Neural progenitor cell (in vitro differentiated cells): ENCODE results near the gene FECH. TPM values are rescaled to one million over a fixed set of nuclear protein-coding genes. Genes with fewer than 3 reads are reported as not detected.

Experiments
- DNase-seq: peaks from one replicate; pipeline ENCODE4 v3.0.0-alpha.2; 2016; ENCODE audit warnings: low spot score
- H2AFZ ChIP-seq: fragments of 200-600 bp; sonication (generic); replicated peaks from 2 replicates; pipeline ENCODE4 v1.6.1; 2016; ENCODE audit warnings: antibody characterized with exemption
- H3F3A ChIP-seq: fragments of 200-600 bp; sonication (generic); 2 replicates; pipeline ENCODE4 v1.6.1; 2016; ENCODE audit warnings: antibody characterized with exemption, low read depth
- H3K27ac ChIP-seq: fragments of 200-600 bp; sonication (generic); 2 replicates; pipeline ENCODE4 v1.5.1; 2016; ENCODE audit warnings: mild to moderate bottlenecking
- H3K27me3 ChIP-seq: fragments of 200-600 bp; sonication (generic); 2 replicates; pipeline ENCODE4 v1.6.1; 2016; ENCODE audit warnings: mild to moderate bottlenecking, moderate library complexity
- H3K36me3 ChIP-seq: fragments of 200-600 bp; sonication (generic); 2 replicates; pipeline ENCODE4 v1.5.1; 2016
- H3K4me1 ChIP-seq: fragments of 200-600 bp; sonication (generic); 2 replicates; pipeline ENCODE4 v1.6.1; 2016; ENCODE audit warnings: mixed run types
- H3K4me2 ChIP-seq: fragments of 200-600 bp; sonication (generic); 2 replicates; pipeline ENCODE4 v1.6.1; 2016
- H3K4me3 ChIP-seq: fragments of 200-600 bp; sonication (generic); 2 replicates; pipeline ENCODE4 v1.5.1; 2016
- H3K79me2 ChIP-seq: fragments of 200-600 bp; sonication (generic); 2 replicates; pipeline ENCODE4 v1.6.1; 2016; ENCODE audit warnings: low read depth
- H3K9ac ChIP-seq: fragments of 200-600 bp; sonication (generic); 2 replicates; pipeline ENCODE4 v1.6.1; 2016
- H3K9me3 ChIP-seq: fragments of 200-600 bp; sonication (generic); 2 replicates; pipeline ENCODE4 v1.5.1; 2016; ENCODE audit warnings: low read depth
- H4K20me1 ChIP-seq: fragments of 200-600 bp; sonication (generic); 2 replicates; pipeline ENCODE4 v1.6.1; 2016; ENCODE audit warnings: low read depth
- H3K27ac Mint-ChIP-seq: 3 replicates; pipeline ENCODE4 v1.8.0; 2021; ENCODE audit warnings: mixed read lengths
- H3K27me3 Mint-ChIP-seq: 2 replicates; pipeline ENCODE4 v1.8.0; 2022; ENCODE audit warnings: low read depth, mild to moderate bottlenecking, inconsistent platforms, moderate library complexity, mixed read lengths; ENCODE audit not compliant: insufficient read depth
- H3K36me3 Mint-ChIP-seq: 3 replicates; pipeline ENCODE4 v1.8.0; 2021; ENCODE audit warnings: mixed read lengths
- H3K4me1 Mint-ChIP-seq: 3 replicates; pipeline ENCODE4 v1.8.0; 2021; ENCODE audit warnings: mixed read lengths
- H3K4me3 Mint-ChIP-seq: 3 replicates; pipeline ENCODE4 v1.8.0; 2021; ENCODE audit warnings: mild to moderate bottlenecking, moderate library complexity, mixed read lengths
- H3K9me3 Mint-ChIP-seq: 3 replicates; pipeline ENCODE4 v1.8.0; 2020; ENCODE audit warnings: mixed read lengths
- EZH2 ChIP-seq: fragments of 200-600 bp; sonication (generic); IDR thresholded peaks from 2 replicates; pipeline ENCODE4 v1.6.1; 2017; ENCODE audit warnings: antibody characterized with exemption, mild to moderate bottlenecking, moderate library complexity
- EZH2phosphoT487 ChIP-seq: fragments of 200-600 bp; sonication (generic); IDR thresholded peaks from 2 replicates; pipeline ENCODE4 v1.6.1; 2017; ENCODE audit warnings: antibody characterized with exemption
- total RNA-seq: library from RNA; depleted of rRNA; stranded (reverse); fragments of >200 nt; gene quantifications from 2 replicates; pipeline ENCODE4 v1.2.3, GENCODE V29; 2015; ENCODE audit warnings: low replicate concordance
- TF ChIP-seq, protein P1 (sequence below): fragments of 200-600 bp; sonication (generic); IDR thresholded peaks from 2 replicates; pipeline ENCODE4 v1.5.1; 2017; ENCODE audit warnings: antibody characterized with exemption, mild to moderate bottlenecking

FECH gene
- total RNA-seq, 1 donor from 2014 or later, result 16.4 TPM

DNA sequence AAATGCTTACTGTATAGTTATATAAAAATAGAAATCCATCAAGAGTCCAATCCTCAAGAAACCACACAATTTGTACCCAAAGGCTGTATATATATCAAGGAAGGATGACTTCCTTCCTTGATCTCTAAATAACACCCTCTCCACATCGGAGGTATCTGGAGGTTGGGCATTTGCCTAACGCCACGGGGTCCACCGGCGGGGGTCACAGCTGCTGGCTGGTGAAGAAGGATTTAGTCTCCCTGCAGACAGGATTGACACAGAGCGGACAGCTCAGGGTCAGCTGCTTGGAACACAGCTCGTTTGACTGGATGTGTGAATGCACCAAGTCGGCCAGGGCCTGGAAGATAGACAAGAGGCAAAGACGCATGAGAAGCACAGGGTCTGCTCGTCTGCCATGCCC, 36.0 kb downstream of the FECH start:
- Histone ChIP-seq H3K9me3 (no peaks in the 10 kb centered on the region), H3F3A (no peaks in the 10 kb centered on the region), H3K9ac (no peak overlapping the region), H3K27me3 (no peaks in the 10 kb centered on the region), H3K4me3 (no peak overlapping the region), H3K4me2 (no peak overlapping the region), H3K27ac (no peak overlapping the region), H3K4me1 (peaks cover 8% of the 10 kb centered on the region), H2AFZ (no peak overlapping the region), H4K20me1 (no peaks in the 10 kb centered on the region), H3K36me3 (no peaks in the 10 kb centered on the region), H3K79me2 (no peaks in the 10 kb centered on the region)
- Mint-ChIP-seq H3K4me3 (no peak overlapping the region), H3K27me3 (peaks cover 4% of the 10 kb centered on the region), H3K36me3 (no peaks in the 10 kb centered on the region), H3K27ac (no peak overlapping the region), H3K9me3 (no peaks in the 10 kb centered on the region), H3K4me1 (no peaks in the 10 kb centered on the region)
- DNase-seq, result peak; percentile 13
- TF ChIP-seq EZH2phosphoT487, result no peak
- TF ChIP-seq, protein P1, sequence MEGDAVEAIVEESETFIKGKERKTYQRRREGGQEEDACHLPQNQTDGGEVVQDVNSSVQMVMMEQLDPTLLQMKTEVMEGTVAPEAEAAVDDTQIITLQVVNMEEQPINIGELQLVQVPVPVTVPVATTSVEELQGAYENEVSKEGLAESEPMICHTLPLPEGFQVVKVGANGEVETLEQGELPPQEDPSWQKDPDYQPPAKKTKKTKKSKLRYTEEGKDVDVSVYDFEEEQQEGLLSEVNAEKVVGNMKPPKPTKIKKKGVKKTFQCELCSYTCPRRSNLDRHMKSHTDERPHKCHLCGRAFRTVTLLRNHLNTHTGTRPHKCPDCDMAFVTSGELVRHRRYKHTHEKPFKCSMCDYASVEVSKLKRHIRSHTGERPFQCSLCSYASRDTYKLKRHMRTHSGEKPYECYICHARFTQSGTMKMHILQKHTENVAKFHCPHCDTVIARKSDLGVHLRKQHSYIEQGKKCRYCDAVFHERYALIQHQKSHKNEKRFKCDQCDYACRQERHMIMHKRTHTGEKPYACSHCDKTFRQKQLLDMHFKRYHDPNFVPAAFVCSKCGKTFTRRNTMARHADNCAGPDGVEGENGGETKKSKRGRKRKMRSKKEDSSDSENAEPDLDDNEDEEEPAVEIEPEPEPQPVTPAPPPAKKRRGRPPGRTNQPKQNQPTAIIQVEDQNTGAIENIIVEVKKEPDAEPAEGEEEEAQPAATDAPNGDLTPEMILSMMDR, result no peak

DNA sequence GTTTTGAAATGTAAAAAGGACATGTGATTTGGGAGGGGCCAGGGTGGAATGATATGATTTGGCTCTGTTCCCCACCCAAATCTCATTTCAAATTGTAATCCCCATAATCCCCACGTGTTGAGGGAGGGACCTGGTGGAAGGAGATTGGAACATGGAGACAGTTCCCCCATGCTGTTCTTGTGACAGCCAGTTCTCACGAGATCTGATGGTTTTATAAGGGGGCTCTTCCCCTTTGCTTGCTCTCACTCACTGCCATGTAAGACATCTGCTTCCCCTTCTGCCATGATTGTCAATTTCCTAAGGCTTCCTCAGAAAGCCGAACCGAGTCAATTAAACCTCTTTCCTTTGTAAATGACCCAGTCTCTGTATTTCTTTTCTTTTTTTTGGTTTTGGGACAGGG, 39.2 kb downstream of the FECH start:
- Histone ChIP-seq H3K4me1 (peaks cover 8% of the 10 kb centered on the region), H3K9me3 (no peaks in the 10 kb centered on the region), H3K4me3 (no peak overlapping the region), H3F3A (no peaks in the 10 kb centered on the region), H3K4me2 (no peak overlapping the region), H3K27ac (no peak overlapping the region), H3K27me3 (no peaks in the 10 kb centered on the region), H3K36me3 (no peaks in the 10 kb centered on the region), H4K20me1 (no peaks in the 10 kb centered on the region), H2AFZ (no peak overlapping the region), H3K9ac (no peak overlapping the region), H3K79me2 (no peaks in the 10 kb centered on the region)
- Mint-ChIP-seq H3K4me3 (no peak overlapping the region), H3K4me1 (no peaks in the 10 kb centered on the region), H3K9me3 (no peaks in the 10 kb centered on the region), H3K27me3 (peaks cover 4% of the 10 kb centered on the region), H3K36me3 (no peaks in the 10 kb centered on the region), H3K27ac (no peak overlapping the region)
- DNase-seq, result no peak
- TF ChIP-seq EZH2, result no peak
- TF ChIP-seq EZH2phosphoT487, result no peak
- TF ChIP-seq, protein P1, result no peak

DNA sequence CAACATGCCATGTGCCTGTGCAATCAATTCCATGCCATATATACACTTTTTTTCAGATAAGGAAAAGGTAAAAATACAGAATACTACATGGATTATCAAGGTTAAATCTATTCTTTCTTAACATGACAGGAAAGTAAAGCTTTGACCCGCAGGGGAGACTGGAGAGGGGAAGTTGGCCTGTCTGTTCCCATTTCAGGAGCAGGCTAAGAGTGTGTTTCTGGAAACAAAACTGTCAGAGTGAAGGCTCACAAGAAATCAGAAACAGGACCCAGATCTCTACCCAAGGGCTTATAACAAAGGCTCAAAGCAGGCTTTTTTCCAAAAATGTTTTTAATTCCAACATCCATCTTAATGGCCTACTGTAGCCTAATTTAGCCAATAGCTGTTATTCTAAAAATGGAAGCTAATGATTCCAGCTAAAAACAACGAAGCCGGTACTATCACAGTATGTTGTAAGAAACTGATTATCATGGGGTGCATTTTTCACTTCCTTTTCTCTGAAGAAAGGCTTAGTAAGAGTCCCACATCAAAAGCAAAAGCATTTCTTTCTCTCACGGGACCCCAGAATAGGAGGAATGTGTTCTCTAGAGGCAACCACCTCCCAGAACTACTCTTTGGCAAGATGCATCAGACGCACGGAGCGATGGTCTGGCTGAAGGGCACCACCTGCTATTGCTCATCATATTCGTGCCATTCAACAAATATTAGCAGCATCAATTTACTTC, 41.4 kb downstream of the FECH start:
- Histone ChIP-seq H3K4me1 (no peaks in the 10 kb centered on the region), H3K27ac (no peak overlapping the region), H3F3A (no peaks in the 10 kb centered on the region), H3K27me3 (no peaks in the 10 kb centered on the region), H3K4me2 (no peak overlapping the region), H2AFZ (no peak overlapping the region), H3K36me3 (no peaks in the 10 kb centered on the region), H4K20me1 (no peaks in the 10 kb centered on the region), H3K9me3 (no peaks in the 10 kb centered on the region), H3K79me2 (no peaks in the 10 kb centered on the region), H3K9ac (no peak overlapping the region), H3K4me3 (no peak overlapping the region)
- DNase-seq, result no peak
- no peaks in the 10 kb centered on the region for H3K9me3 Mint-ChIP-seq
- no peak overlapping the region for H3K27ac Mint-ChIP-seq
- no peak overlapping the region for H3K4me3 Mint-ChIP-seq
- no peaks in the 10 kb centered on the region for H3K4me1 Mint-ChIP-seq
- no peaks in the 10 kb centered on the region for H3K36me3 Mint-ChIP-seq
- H3K27me3 Mint-ChIP-seq, result peaks cover 4% of the 10 kb centered on the region
- TF ChIP-seq, protein P1, result no peak
- TF ChIP-seq EZH2phosphoT487 (no peak), EZH2 (no peak)
